WERI-Rb-1 (cell line): Measurements from ENCODE around the gene ST3GAL2.
A peak's percentile ranks its signal among the peaks of the same experiment; 100 is the strongest.

Experiments
- DNase-seq: peaks from one replicate; pipeline ENCODE4 v3.0.0-alpha.2; 2020
- H3K27ac ChIP-seq: fragments of 250-450 bp; sonication (Bioruptor Pico); 2 replicates; pipeline ENCODE4 v1.5.1; 2020; ENCODE audit warnings: mild to moderate bottlenecking, moderate library complexity
- H3K27me3 ChIP-seq: fragments of 250-450 bp; sonication (Bioruptor Pico); 2 replicates; pipeline ENCODE4 v1.5.1; 2021; ENCODE audit warnings: mild to moderate bottlenecking, low read depth, moderate library complexity; ENCODE audit not compliant: insufficient read depth, severe bottlenecking
- H3K36me3 ChIP-seq: fragments of 250-450 bp; sonication (Bioruptor Pico); 2 replicates; pipeline ENCODE4 v1.5.1; 2020; ENCODE audit warnings: mild to moderate bottlenecking, moderate library complexity
- H3K4me3 ChIP-seq: 2 replicates; pipeline ENCODE4 v1.5.1; 2011; ENCODE audit warnings: low read depth, mild to moderate bottlenecking, control low read depth, low read length
- H3K9me3 ChIP-seq: fragments of 250-450 bp; sonication (Bioruptor Pico); 2 replicates; pipeline ENCODE4 v1.5.1; 2021; ENCODE audit warnings: mild to moderate bottlenecking, moderate library complexity; ENCODE audit not compliant: severe bottlenecking
- TF ChIP-seq, protein P1 (sequence below): IDR thresholded peaks from 2 replicates; pipeline ENCODE4 v1.5.1; 2011; ENCODE audit warnings: low read depth, mild to moderate bottlenecking, control low read depth, inconsistent platforms, low read length

The ST3GAL2 gene

DNA sequence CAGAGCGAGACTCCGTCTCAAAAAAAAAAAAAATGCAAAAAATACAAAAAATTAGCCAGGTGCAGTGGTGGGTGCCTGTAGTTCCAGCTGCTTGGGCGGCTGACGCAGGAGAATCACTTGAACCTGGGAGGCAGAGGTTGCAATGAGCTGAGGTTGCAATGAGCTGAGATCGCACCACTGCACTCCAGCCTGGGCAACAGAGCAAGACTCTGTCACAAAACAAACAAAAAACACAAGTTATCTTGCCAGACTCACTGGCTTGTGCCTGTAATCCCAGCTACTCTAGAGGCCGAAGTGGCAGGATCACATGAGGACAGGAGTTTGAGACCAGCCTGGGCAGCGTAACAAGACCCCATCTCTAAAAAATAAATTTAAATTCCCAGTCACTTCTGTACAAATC, 3.4 kb upstream of the ST3GAL2 start:
- H3K27me3 ChIP-seq: no peaks in the 10 kb centered on the region
- no peak overlapping the region for H3K4me3 ChIP-seq
- DNase-seq: no peak
- no peaks in the 10 kb centered on the region for H3K9me3 ChIP-seq
- H3K36me3 ChIP-seq: no peaks in the 10 kb centered on the region; the same call in 1 of the 2 replicates
- no peak overlapping the region for H3K27ac ChIP-seq
- TF ChIP-seq, protein P1, sequence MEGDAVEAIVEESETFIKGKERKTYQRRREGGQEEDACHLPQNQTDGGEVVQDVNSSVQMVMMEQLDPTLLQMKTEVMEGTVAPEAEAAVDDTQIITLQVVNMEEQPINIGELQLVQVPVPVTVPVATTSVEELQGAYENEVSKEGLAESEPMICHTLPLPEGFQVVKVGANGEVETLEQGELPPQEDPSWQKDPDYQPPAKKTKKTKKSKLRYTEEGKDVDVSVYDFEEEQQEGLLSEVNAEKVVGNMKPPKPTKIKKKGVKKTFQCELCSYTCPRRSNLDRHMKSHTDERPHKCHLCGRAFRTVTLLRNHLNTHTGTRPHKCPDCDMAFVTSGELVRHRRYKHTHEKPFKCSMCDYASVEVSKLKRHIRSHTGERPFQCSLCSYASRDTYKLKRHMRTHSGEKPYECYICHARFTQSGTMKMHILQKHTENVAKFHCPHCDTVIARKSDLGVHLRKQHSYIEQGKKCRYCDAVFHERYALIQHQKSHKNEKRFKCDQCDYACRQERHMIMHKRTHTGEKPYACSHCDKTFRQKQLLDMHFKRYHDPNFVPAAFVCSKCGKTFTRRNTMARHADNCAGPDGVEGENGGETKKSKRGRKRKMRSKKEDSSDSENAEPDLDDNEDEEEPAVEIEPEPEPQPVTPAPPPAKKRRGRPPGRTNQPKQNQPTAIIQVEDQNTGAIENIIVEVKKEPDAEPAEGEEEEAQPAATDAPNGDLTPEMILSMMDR: no peak

DNA sequence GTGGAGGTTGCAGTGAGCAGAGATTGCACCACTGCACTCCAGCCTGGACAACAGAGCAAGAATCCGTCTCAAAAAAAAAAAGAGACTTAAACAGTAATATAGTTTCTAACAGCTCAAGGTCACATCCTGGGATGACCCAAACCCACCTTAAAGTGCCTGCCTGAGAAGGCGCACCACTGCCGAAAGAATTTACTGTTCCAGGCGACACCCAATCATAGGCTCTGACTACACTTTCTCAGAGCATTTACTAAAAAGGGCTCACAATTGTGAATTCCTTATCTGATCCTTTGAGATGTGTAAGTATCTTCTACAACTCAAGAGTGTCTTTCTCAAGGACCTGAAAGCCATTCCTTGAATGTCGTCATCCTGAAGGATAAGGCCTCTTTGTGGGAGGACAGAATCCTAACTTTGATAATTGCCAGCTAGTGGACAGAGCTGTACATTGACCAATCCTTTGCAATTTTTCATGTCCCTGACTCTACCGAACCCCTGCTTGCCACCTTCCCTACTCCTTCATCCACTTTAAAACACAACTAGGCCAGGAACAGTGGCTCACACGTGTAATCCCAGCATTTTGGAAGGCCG, 2.6 kb upstream of the ST3GAL2 start:
- TF ChIP-seq, protein P1: no peak
- Histone ChIP-seq H3K4me3 (no peak overlapping the region), H3K36me3 (peaks cover 3% of the 10 kb centered on the region), H3K27ac (no peak overlapping the region), H3K27me3 (no peaks in the 10 kb centered on the region), H3K9me3 (no peaks in the 10 kb centered on the region)
- DNase-seq: no peak

DNA sequence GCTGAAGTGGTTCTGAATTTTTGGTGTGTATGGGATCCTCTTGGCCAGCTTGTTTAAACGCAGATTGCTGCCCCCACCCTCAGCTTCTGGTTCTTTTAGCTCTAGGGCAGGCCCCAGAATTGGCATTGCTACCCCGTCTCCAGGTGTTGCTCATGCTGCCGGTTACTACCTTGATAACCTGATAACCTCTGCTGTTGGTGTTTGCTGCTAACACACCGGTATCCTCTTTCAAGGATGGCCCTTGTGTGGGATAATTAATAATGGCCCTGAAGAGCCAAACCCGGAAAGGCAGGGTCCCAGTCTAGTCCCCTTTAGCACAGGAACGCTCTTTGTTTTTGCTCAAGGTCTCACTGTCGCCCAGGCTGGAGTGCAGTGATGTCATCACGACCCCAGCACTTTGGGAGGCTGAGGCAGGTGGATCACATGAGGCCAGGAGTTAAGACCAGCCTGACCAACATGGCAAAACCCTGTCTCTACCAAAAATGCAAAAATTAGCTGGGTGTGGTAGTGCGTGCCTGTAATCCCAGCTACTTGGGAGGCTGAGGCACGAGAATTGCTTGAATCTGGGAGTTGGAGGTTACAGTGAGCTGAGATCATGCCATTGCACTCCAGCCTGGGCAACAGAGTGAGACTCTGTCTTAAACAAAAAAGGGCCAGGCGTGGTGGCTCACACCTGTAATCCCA, 1.3 kb upstream of the ST3GAL2 start:
- Histone ChIP-seq H3K4me3 (no peak overlapping the region), H3K9me3 (no peaks in the 10 kb centered on the region), H3K27me3 (no peaks in the 10 kb centered on the region), H3K36me3 (peaks cover 8% of the 10 kb centered on the region), H3K27ac (no peak overlapping the region; the same call in 1 of the 2 replicates)
- no peak for DNase-seq
- TF ChIP-seq, protein P1: no peak

DNA sequence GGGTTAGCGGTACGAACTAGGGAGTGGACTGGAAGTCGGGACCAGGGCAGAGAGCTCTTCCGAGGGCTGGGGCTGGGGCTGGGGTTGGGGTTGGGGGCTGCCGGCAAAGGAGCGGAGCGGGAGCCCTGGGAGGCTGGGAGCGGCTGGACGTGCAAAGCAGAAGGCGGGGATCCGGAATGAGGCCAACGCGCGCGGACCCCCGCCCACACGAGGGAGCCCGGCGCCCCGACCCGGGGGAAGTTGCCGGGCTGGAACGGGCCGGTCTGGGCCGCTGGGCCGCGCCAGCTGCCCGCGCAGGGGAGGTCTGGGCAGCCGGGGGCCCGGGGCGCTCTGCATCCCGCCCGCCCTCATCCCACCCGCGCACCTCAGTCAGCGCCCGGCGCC, 323 bp downstream of the ST3GAL2 start:
- peak overlapping the region; percentile 60 for H3K4me3 ChIP-seq
- no peaks in the 10 kb centered on the region for H3K27me3 ChIP-seq
- H3K36me3 ChIP-seq: peaks cover 24% of the 10 kb centered on the region
- peak overlapping the region; percentile 92 for H3K27ac ChIP-seq
- no peaks in the 10 kb centered on the region for H3K9me3 ChIP-seq
- DNase-seq: peak; percentile 36
- TF ChIP-seq, protein P1: no peak

DNA sequence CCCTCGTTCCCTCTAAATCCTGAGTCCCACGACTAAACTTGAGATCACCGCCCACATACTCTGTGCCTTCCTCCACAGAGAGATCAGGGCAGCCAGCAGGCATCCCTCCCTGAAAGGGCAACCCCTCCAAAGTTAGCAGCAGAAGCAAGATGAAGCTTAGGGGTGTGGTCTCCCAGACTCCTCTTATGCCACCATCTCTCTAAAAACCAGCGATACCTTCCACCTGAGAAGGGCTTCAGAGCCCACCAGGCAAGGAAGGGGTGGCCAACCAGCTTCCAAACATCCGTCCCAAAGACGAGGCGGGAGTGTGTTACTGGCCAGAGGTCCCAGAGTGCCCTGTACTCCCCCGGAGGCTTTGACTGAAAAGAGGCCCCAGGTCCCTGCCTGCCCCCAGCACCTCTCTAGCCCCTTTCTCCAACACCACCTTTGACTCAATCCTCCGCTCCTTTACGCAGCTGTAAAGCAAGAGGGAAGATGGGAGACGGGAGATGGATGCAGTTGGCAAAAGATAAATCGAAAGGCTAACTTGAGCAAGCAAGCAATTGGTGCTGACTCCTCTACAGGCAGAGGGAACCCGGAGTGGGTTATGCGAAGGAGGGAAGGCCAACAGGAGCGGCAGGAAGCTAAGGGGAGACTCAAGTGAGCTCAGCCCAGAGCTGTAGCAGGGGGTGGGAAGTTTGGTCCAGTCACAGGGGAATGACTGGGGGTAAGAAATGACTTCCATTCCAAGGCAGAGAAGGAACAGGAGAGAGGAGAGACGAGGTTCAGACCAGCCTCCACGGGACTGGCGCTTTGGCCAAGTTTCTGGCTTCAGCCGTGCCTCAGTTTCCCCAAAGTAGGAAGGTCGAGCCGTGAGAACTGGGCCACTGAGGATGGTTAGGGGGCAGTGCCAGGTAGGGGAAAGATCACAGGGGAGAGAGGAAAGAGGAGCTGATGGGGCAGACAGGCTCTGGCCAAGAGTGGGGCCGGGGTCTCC, 1.0 kb downstream of the ST3GAL2 start:
- peak overlapping the region; percentile 92 for H3K27ac ChIP-seq
- H3K36me3 ChIP-seq: peaks cover 26% of the 10 kb centered on the region
- TF ChIP-seq, protein P1: no peak
- DNase-seq: peak; percentile 33
- no peaks in the 10 kb centered on the region for H3K27me3 ChIP-seq
- peak overlapping the region; percentile 60 for H3K4me3 ChIP-seq
- no peaks in the 10 kb centered on the region for H3K9me3 ChIP-seq
